ENCODE measurements around the gene CCDC106.

CCDC106 gene

GRCh38 chr19:55614711-55615542, 33.1 kb upstream of the CCDC106 start:
- no peak for DNase-seq

GRCh38 chr19:55615543-55616394, 32.2 kb upstream of the CCDC106 start:
- no peak for DNase-seq

- DNase-seq = no peak
These were observed 31.6 kb upstream of the CCDC106 start for GRCh38 chr19:55616395-55616875.

GRCh38 chr19:55617426-55617825, 30.6 kb upstream of the CCDC106 start:
- no peak for DNase-seq

- DNase-seq = no peak
These were observed 29.6 kb upstream of the CCDC106 start for GRCh38 chr19:55618426-55618825.

- DNase-seq = no peak
These were observed 28.7 kb upstream of the CCDC106 start for GRCh38 chr19:55619286-55619685.

GRCh38 chr19:55620410-55621204, 27.4 kb upstream of the CCDC106 start:
- DNase-seq = no peak

- DNase-seq = no peak
These were observed 26.8 kb upstream of the CCDC106 start for GRCh38 chr19:55621205-55621672.

GRCh38 chr19:55621673-55622231, 26.3 kb upstream of the CCDC106 start:
- DNase-seq = no peak

- no peak for DNase-seq
These were observed 25.6 kb upstream of the CCDC106 start for GRCh38 chr19:55622242-55622969.

GRCh38 chr19:55623130-55623529, 24.9 kb upstream of the CCDC106 start:
- no peak for DNase-seq

GRCh38 chr19:55623561-55623960, 24.5 kb upstream of the CCDC106 start:
- DNase-seq = no peak

- peak; percentile 87 for DNase-seq
These were observed 23.7 kb upstream of the CCDC106 start, which contains the start of gene ZNF784 for GRCh38 chr19:55624109-55625003. Gene ZNF784 (minus strand): TSS chr19:55624566. CDS start chr19:55624561, 5 bp downstream.

GRCh38 chr19:55625004-55625326, 23.0 kb upstream of the CCDC106 start:
- no peak for DNase-seq

- DNase-seq = no peak
These were observed 21.7 kb upstream of the CCDC106 start for GRCh38 chr19:55626350-55626749.

GRCh38 chr19:55632463-55632834, 15.6 kb upstream of the CCDC106 start:
- peak; percentile 81 for DNase-seq

- no peak for DNase-seq
These were observed 14.2 kb upstream of the CCDC106 start for GRCh38 chr19:55633861-55634260.

- DNase-seq = no peak
These were observed 12.7 kb upstream of the CCDC106 start for GRCh38 chr19:55635334-55635717.

GRCh38 chr19:55635856-55636440, 12.1 kb upstream of the CCDC106 start:
- DNase-seq = no peak

GRCh38 chr19:55636723-55637122, 11.3 kb upstream of the CCDC106 start:
- no peak for DNase-seq
